NCI-H345 treated with DMSO at 0.1 percent for 48 hours (cell line): ENCODE data around the gene TMEM72.

Experiments used
- DNase-seq: peaks from one replicate; lab custom pipeline; 2025; ENCODE audit not compliant: unreplicated experiment; lab: John Stamatoyannopoulos, UW

TMEM72 gene

GRCh38 chr10:44889834-44890233 is 21.3 kb upstream of the TMEM72 start:
- no peak for DNase-seq

GRCh38 chr10:44890696-44891563 is 20.2 kb upstream of the TMEM72 start:
- no peak for DNase-seq

- no peak for DNase-seq
Observed at GRCh38 chr10:44891721-44892120, 19.4 kb upstream of the TMEM72 start.

GRCh38 chr10:44893604-44894468 is 17.3 kb upstream of the TMEM72 start:
- no peak for DNase-seq

GRCh38 chr10:44894691-44895090 is 16.4 kb upstream of the TMEM72 start:
- DNase-seq: no peak

- no peak for DNase-seq
Observed at GRCh38 chr10:44895280-44895679, 15.9 kb upstream of the TMEM72 start.

GRCh38 chr10:44897049-44897448 is 14.1 kb upstream of the TMEM72 start:
- no peak for DNase-seq

GRCh38 chr10:44898665-44899064 is 12.5 kb upstream of the TMEM72 start:
- no peak for DNase-seq

- DNase-seq: no peak
Observed at GRCh38 chr10:44899450-44900080, 11.6 kb upstream of the TMEM72 start.

- no peak for DNase-seq
Observed at GRCh38 chr10:44902941-44903545, 8.1 kb upstream of the TMEM72 start.

- no peak for DNase-seq
Observed at GRCh38 chr10:44906486-44906885, 4.7 kb upstream of the TMEM72 start.

GRCh38 chr10:44907556-44907955 is 3.6 kb upstream of the TMEM72 start:
- no peak for DNase-seq

GRCh38 chr10:44908066-44908749 is 2.9 kb upstream of the TMEM72 start:
- DNase-seq: no peak

- DNase-seq: no peak
Observed at GRCh38 chr10:44908936-44909630, 2.1 kb upstream of the TMEM72 start.

GRCh38 chr10:44909910-44910309 is 1.2 kb upstream of the TMEM72 start:
- DNase-seq: no peak

- no peak for DNase-seq
Observed at GRCh38 chr10:44910602-44911001, 535 bp upstream of the TMEM72 start.

- no peak for DNase-seq
Observed at GRCh38 chr10:44911951-44912350, 814 bp downstream of the TMEM72 start.

GRCh38 chr10:44913350-44914081 is 2.4 kb downstream of the TMEM72 start:
- DNase-seq: no peak

- no peak for DNase-seq
Observed at GRCh38 chr10:44914891-44915290, 3.8 kb downstream of the TMEM72 start.
